CD4-positive, alpha-beta T cell treated with Interleukin-4 for 4 hours (primary cell): ENCODE measurements around the gene PRICKLE2.

ENCODE experiments used
- DNase-seq: peaks from one replicate; pipeline ENCODE4 v3.0.0-alpha.2; 2020

Gene PRICKLE2

DNA sequence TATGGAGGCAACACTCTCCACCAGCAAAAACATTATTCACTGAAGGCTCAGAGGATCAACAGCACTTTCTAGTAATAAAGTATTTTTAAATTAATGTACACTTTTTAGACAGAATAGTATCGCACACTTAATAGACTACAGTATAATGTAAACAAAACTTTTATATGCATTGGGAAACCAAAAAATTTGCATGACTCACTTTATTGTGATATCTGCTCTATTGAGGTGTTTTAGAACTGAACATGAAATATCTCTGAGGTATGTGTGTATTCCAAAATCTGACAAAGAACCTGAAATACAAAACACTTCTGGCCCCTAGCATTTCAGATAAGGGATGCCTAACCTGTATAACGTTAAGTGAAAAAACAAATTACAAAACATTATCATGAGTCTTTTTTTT is 99.7 kb downstream of the PRICKLE2 start:
- no peak for DNase-seq

DNA sequence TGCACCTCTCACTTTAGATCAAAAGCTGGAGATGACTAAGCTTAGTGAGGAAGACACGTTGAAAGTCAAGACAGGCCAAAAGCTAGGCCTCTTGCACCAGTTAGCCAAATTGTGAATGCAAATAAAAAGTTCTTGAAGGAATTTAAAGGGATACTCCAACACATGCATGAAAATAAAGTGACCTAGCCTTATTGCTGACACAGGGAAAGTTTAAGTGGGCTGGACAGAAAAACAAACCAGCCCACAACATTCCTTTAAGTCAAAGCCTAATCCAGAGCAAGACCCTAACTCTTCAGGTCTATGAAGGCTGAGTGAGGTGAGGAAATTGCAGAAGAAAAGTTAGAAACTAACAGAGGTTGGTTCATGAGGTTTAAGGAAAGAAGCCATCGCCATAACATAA is 101.3 kb downstream of the PRICKLE2 start:
- no peak for DNase-seq

GRCh38 chr3:64122476-64122875 is 102.8 kb downstream of the PRICKLE2 start:
- DNase-seq, result no peak

GRCh38 chr3:64121750-64122311 is 103.4 kb downstream of the PRICKLE2 start:
- no peak for DNase-seq

DNA sequence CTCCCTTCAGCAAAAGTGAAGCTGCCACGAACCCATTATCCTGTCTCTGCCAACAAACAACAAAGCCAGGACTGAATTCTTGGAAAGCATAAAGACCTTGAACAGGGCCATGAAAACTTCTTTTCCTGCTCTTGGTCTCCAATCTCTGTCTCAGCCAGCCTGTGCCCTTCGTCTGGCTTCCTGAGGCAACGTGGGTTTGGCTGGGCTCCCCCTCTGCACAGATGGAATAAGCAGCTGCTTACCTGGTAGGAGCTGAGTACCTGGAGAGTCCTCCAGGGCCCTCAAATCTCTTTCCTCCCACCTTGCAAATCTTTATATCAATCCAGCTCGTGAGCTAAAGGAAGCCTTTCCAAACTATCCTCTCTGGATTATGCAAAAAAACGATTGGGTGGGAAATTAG is 104.4 kb downstream of the PRICKLE2 start:
- DNase-seq, result no peak

- DNase-seq, result no peak
Measured at GRCh38 chr3:64117483-64117882, 107.8 kb downstream of the PRICKLE2 start.

DNA sequence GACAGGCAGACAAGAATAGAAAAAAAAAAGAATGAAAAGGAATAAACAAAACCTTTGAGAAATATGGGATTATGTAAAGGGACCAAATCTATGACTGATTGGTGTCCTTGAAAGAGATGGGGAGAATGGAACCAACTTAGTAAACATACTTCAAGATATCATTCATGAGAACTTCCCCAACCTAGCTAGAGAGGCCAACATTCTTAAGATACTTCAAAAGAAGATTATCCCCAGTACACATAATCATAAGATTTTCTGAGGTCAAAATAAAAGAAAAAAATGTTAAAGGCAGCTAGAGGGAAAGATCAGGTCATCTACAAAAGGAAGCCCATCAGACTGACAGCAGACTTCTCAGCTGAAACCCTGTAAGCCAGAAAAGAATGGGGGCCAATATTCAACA is 110.6 kb downstream of the PRICKLE2 start:
- DNase-seq, result no peak

DNA sequence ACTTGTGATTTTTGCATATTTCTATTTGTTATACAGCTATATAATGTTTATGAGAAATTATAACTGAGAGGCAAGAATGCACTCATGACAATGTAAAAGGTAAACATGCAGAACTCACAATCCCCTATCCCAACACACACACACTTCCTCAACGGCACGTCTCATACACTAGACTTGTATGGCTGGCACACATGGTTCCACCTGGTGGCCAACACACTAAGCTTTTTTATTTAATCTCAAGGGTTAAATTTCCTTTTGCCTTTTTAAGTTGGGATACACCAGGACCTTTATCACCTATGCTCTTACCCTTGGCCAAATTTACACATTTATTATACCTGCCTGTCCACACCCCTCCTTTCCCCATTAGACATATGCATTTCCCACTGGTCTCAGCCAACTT is 113.4 kb downstream of the PRICKLE2 start:
- no peak for DNase-seq

GRCh38 chr3:64111083-64111482 is 114.2 kb downstream of the PRICKLE2 start:
- no peak for DNase-seq

GRCh38 chr3:64110071-64110470 is 115.2 kb downstream of the PRICKLE2 start:
- DNase-seq, result no peak

- no peak for DNase-seq
Measured at GRCh38 chr3:64109438-64109837, 115.8 kb downstream of the PRICKLE2 start.

GRCh38 chr3:64108784-64109317 is 116.4 kb downstream of the PRICKLE2 start:
- DNase-seq, result no peak

DNA sequence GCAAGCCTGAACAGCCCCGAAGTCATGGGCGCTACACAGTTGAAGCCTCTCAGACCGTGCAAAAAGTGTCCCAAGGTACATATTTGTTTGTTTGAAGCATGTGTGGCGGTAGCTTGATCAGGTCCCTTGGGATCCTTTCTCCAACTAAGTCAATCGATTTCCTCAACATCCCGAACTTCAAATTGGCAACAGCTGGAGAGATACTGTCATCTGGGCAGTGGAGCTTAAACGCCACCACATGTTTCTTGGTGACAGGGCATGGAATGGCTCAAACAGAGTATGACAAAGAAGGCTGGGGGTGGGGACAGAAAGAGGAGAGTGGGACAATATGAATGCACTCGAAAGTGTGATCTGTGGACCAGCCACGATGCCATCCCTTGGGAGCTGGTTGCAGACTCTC is 117.0 kb downstream of the PRICKLE2 start:
- DNase-seq, result no peak

DNA sequence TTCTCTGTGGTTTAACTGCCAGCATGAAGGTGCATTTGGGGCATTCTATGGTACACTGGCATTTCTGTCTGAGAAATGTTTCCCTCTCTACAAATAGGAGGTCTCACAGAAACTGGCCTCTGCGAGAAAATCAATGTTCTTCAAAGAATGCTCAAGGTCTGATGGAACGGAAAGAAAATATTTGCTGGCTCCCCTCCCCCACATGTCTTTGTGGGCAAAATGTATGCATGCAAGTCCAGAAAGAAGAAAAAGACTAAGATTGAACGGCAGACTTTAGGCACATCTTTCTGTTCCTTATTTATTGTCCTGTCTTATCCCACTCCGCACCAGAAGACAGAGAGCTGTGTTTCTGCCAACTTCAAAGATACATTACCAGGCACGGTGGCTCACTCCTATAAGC is 118.1 kb downstream of the PRICKLE2 start:
- no peak for DNase-seq

GRCh38 chr3:64105816-64106215 is 119.5 kb downstream of the PRICKLE2 start:
- no peak for DNase-seq

- no peak for DNase-seq
Measured at GRCh38 chr3:64104691-64105111, 120.6 kb downstream of the PRICKLE2 start.

- no peak for DNase-seq
Measured at GRCh38 chr3:64104006-64104405, 121.3 kb downstream of the PRICKLE2 start.

- DNase-seq, result no peak
Measured at GRCh38 chr3:64103131-64103530, 122.1 kb downstream of the PRICKLE2 start.

- DNase-seq, result no peak
Measured at GRCh38 chr3:64102147-64102546, 123.1 kb downstream of the PRICKLE2 start.

GRCh38 chr3:64099316-64099715 is 126.0 kb downstream of the PRICKLE2 start:
- no peak for DNase-seq

DNA sequence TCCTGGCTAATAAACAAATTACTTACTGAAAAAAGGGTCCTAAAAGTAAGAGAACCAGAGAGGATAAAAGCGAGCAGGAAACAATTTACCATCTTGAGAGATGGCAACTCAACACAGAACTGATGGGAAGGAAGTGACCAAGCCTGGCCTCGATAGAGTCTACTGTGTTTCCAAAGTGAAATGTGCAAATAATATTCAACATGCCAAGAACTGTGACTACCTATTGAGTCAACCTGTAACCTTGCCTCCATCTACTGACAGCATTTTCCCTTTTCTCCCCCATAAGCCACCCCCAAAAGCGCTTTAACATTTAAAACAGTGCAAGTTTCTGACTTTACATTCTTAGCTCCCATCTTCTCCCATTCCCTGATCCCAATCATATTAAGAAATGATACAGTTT is 126.6 kb downstream of the PRICKLE2 start:
- DNase-seq, result no peak

GRCh38 chr3:64097920-64098319 is 127.3 kb downstream of the PRICKLE2 start:
- DNase-seq, result no peak

GRCh38 chr3:64095802-64096201 is 129.5 kb downstream of the PRICKLE2 start:
- DNase-seq, result no peak

DNA sequence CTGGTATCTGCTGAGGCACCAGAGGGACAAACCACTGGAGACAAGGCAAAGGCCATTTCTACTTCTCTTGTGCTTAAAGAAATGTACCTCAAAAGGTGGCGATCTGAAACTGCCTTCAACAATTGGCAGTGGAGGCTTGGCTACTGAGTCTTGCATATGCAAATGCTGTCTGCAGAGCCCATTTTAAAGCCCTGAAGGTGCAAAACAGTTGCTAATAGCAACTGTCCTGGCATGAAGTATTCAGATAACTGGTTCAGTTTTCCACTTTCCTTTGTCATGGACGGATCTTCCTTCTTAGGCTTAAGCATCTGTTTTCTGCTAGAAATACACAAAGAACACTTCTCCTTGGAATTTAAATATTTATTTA is 130.6 kb downstream of the PRICKLE2 start:
- no peak for DNase-seq
